Stimulated activated CD4-positive, alpha-beta T cell treated with anti-CD3 and anti-CD28 coated beads, Interleukin-4, amount 100 ng/mL, for 4 hours (primary cell): ENCODE measurements around the gene ANKHD1.
"Not testable (repeated sequence)": the region's sequence is repeated elsewhere in the genome, so short reads cannot be mapped to it uniquely, and the experiment has no call there.

Experiments
- DNase-seq, 2 experiments: peaks; one replicate each; pipeline ENCODE4 v3.0.0-alpha.2; 2020

ANKHD1 gene

GRCh38 chr5:140566665-140567064 lies 165.0 kb downstream of the ANKHD1 start:
- DNase-seq: no peak

GRCh38 chr5:140567136-140567818 lies 165.6 kb downstream of the ANKHD1 start:
- no peak for DNase-seq

GRCh38 chr5:140567871-140568270 lies 166.2 kb downstream of the ANKHD1 start:
- DNase-seq: no peak

DNA sequence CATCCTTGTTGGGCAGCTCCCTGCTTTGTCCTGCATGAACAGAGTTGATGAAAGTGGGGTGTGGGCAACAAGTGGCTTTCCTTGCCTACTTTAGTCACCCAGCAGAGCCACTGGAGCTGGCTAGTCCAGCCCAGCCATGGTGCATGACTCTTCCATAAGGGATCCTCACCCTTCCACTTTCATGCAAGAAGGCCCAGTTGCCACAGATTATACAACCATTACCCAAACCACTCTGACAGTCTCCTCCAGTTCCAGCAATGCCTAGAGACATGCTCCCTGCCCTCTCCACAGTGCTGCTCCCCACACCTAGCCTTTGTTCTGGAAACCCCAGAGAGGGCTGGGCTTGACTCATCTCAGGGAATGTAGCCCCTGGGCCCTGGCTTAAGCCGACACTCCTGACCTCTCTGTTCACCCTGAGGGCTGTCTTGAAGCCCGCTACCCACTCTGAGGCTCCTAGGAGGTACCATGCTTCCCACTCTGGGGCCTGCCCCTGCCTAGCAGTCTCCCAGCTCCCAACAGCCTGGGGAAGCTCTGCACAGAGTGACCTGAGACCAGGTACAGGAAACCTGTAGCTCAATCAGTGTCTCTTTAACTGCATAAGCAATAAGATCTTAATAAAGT lies 166.9 kb downstream of the ANKHD1 start:
- DNase-seq: no peak

GRCh38 chr5:140569197-140569596 lies 167.6 kb downstream of the ANKHD1 start:
- no peak for DNase-seq

DNA sequence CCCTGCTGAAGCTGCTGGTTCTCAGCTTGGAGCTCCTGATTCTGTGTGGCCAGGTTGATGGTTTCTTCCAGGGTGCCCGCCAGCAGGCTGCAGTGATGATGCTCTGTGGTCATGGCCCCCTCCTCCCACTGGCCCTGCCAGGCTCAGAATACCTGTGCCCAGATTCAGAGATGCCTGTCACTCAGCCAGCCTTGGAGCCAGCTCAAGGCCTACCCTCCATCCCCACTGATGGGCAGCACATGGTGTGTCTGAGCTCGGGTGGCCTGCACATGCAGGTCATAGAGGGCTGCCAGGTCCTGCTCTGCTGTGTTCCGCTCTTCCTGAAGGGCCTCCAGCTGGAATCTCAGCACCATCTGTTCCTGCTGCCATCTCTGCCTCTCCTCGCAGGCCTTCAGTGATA lies 168.4 kb downstream of the ANKHD1 start:
- DNase-seq: no peak

DNA sequence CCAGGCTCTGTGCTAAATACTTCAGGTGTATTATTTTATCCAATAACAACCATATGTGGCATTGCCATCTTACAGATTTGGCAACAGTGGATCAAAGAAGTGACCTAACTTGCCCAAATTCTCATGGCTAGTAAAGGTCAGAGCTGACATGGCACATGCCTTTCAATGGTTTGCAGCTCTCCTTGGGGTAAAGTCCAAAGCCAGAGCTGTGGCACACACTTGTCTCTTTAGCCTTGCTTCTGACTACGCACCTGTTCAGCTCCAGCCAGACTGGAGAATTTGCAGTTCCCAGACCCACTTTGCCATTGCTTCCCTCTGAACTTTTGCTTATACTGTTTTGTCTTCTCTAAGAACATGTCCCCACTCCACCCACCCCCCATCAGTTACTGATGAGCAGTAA lies 168.9 kb downstream of the ANKHD1 start:
- DNase-seq: no peak

DNA sequence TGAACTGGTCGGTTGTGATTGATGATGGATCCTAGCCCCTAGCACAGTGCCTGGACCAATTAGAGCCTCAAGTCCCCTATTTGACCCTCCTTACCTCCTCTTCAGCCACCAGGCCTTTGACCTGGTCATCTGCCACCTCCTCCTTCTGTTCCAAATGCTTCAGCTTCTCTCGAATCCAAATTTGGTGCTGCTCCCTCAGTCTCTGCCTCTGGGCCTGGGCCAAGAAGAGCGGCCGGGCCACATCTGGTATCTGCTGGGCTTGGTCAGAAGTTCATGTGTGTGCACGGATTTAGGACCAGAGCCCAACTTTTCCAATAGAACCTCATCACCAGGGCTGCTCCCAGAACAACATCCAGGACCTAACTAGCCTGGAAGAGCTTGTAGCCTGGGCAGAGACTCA lies 169.5 kb downstream of the ANKHD1 start:
- no peak for DNase-seq

DNA sequence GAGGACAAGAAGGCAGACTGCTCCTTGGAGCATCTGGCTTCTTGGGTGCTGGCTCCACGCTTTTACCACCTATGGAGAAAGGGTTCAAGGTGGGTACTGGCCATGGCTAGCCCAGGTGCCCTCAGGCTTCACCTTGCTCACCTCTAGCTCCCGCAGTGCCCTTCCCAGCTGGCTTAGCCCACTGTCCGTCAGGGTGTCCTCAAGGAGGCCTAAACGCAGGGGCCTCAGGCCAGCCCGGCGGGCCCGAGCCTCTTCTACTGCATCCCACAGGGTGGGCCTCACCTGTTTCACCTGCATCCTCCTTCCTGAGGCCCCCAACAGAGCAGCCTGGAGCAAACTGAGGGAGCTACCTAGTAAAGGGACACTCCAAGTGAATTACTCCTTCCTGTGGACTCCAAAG lies 172.1 kb downstream of the ANKHD1 start:
- DNase-seq: no peak

- no peak for DNase-seq
Observed at GRCh38 chr5:140574165-140574564, 172.5 kb downstream of the ANKHD1 start.

DNA sequence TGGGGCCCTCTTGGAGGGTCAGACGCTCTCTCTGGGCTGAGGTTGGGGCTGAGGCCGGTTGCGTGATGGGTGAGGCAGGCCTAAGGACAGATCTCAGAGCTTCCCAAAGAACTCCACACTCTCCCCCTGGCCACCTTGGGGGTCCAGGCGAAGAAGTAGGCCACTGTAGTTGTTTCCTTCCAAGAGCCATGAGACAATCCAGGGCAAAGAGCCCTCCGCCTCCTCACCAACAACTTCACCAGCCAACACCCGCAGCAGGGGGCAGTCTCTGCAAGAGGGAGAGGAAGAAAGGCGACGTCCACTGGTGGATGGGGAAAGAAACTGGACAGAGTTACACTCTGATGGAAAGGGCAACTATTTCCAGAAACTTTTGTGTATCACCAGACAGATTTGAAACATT lies 173.7 kb downstream of the ANKHD1 start:
- DNase-seq: no peak

GRCh38 chr5:140576776-140577201 lies 175.2 kb downstream of the ANKHD1 start:
- DNase-seq: no peak

GRCh38 chr5:140579188-140579747 lies 177.6 kb downstream of the ANKHD1 start:
- not testable (repeated sequence) for DNase-seq

- no peak for DNase-seq
Observed at GRCh38 chr5:140587495-140587894, 185.9 kb downstream of the ANKHD1 start.

GRCh38 chr5:140588311-140589070 lies 186.9 kb downstream of the ANKHD1 start:
- DNase-seq: no peak
